Adrenal gland (tissue), 12 donors: Measurements from ENCODE around the gene KRTAP10-1. TPM values are rescaled to one million over a fixed set of nuclear protein-coding genes. Genes with fewer than 3 reads are reported as not detected.
"Not testable (repeated sequence)": the region's sequence is repeated elsewhere in the genome, so short reads cannot be mapped to it uniquely, and the experiment has no call there.

ENCODE experiments used
- DNase-seq, 7 donors: peaks; one replicate each; pipeline ENCODE4 v3.0.0-alpha.2; 2019 to 2020
- H3K27ac ChIP-seq, 5 donors: fragments of 200-600 bp; sonication (generic) in 4 of 5; 1 replicate in 3 of 5; 2 replicates in 2 of 5; pipeline versions ENCODE4 v1.5.1 to v1.8.0; 2016 to 2020; ENCODE audit warnings: mild to moderate bottlenecking in 1 of 5
- H3K27me3 ChIP-seq: fragments of 200-600 bp; 2 replicates; pipeline ENCODE4 v1.8.0; 2021
- H3K36me3 ChIP-seq, 2 donors: fragments of 200-600 bp; replicated peaks in 1 of 2; 1 replicate in 1 of 2; 2 replicates in 1 of 2; pipeline versions ENCODE4 v1.5.1 to v1.8.0; 2018 to 2022
- H3K4me1 ChIP-seq, 2 donors: fragments of 200-600 bp; replicated peaks in 1 of 2; 1 replicate in 1 of 2; 2 replicates in 1 of 2; pipeline versions ENCODE4 v1.5.1 to v1.8.0; 2018 to 2021
- H3K4me3 ChIP-seq, 4 donors: fragments of 200-600 bp; sonication (generic) in 3 of 4; one replicate each; pipeline ENCODE4 v1.5.1; 2016 to 2018
- H3K9me3 ChIP-seq, 3 donors: fragments of 200-600 bp; sonication (generic) in 1 of 3; replicated peaks in 1 of 3; 1 replicate in 2 of 3; 2 replicates in 1 of 3; pipeline versions ENCODE4 v1.5.1 to v1.8.0; 2016 to 2021
- CTCF ChIP-seq, 6 experiments: fragments of 450-650 bp in 4 of 6; fragments of 200-600 bp in 2 of 6; sonication (generic) in 1 of 6; IDR thresholded peaks; 1 replicate in 5 of 6; 2 replicates in 1 of 6; pipeline versions ENCODE4 v1.5.1 to v1.8.0; 2016 to 2021; ENCODE audit warnings: antibody characterized with exemption in 6 of 6, mild to moderate bottlenecking in 2 of 6, moderate library complexity in 1 of 6
- POLR2A ChIP-seq, 2 donors: fragments of 450-650 bp; IDR thresholded peaks; one replicate each; pipeline ENCODE4 v1.6.1; 2017; ENCODE audit warnings: antibody characterized with exemption in 2 of 2, mild to moderate bottlenecking in 2 of 2, moderate library complexity in 1 of 2
- WGBS, 4 donors: extraction: QIAGEN DNeasy Blood & Tissue Kit in 2 of 4; methylation state at CpG; one replicate each; pipeline versions ENCODE4 v1.1.5 to v1.1.7; 2013 to 2017; 5-methylcytosine and 5-hydroxymethylcytosine counted together
- intact Hi-C, 2 donors: fragments of 100-400 bp; cut with DNase I; formaldehyde crosslinking; loops; one replicate each; pipeline versions ENCODE4 v1.14.1 to v1.15.0; 2022 to 2023
- polyA plus RNA-seq, 3 donors: library from polyadenylated mRNA; stranded (reverse); fragments of 200-250 nt in 2 of 3; fragments of 350-450 nt in 1 of 3; fragmentation: Illumina TruSeq in 1 of 3; extraction: RNeasy Lipid Tissue Mini Kit (QIAGEN cat#74804) in 1 of 3; gene quantifications; one replicate each; pipeline ENCODE4 v1.2.3, GENCODE V29; 2013 to 2014
- total RNA-seq, 9 donors: library from RNA; depleted of rRNA in 4 of 9; stranded (reverse); fragments of >200 nt in 4 of 9; fragments of 120-200 nt in 1 of 9; fragmentation: NEBNext Ultra II Directional in 1 of 9; extraction: Animal tissue kit (Norgen Biotek cat#: 25700) in 1 of 9; gene quantifications; one replicate each; pipeline versions ENCODE4 v1.1.0 to v1.2.4, GENCODE V29; 2013 to 2023
- donor health status: healthy with polysubstance abuse.
- donor health status: Bipolar disorder and iron deficiency.
- donor health status: DM: yes; HTN: yes; CAD: no.
- donor health status: DM: no; HTN: no; CAD: no.
- donor health status: DM: no; HTN: no; CAD: no.
- donor health status: DM: yes; HTN: yes; CAD: no.

KRTAP10-1 gene
- total and polyA plus RNA-seq, 12 donors, result not detected

DNA sequence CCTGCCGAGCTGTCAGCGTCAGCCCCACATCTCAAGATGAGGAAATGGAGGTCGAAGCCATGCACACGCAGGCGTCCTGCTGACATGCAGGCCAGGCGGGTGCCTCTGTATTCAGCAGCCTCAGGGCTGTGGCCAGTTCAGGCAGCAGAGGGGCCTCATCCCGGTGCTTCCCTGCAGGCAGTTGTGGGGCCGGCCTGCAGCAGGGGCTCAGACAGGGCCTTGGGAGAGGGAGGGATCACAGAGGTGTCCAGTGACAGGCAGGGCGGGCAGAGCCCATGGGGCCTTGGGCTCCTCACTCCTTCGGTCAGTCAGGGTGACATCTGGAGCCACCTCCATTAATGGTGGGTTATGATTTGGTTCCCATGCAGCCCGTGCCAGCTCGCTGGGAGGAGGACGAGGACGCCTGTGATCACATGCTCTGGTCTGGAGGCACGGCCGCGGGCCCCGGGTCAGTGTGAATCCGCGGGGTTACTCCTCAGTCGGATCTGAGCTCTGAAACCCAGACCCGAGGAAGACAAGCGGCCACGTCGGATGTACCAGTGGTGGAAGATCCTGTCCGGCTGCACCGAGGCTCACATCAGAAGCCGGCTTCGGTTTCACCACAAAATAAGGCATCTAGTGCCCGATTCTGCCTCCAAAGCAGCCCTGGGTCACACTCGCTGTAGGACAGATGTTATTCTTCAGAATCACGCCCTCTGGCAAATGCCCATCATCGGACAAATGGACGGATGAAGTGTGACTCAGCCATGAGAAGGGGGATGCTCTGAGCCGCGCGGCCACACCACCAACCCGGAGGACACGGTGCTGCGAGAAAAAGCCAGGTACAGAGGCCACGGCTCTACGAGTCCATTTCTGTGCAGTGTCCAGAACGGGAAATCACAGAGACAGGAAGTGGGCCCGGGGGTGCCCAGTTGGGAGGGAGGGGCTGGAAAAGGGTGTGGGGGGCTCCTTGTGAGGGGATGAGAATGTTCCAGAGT lies 33.4 kb downstream of the KRTAP10-1 start:
- Histone ChIP-seq H3K4me3 (no peak overlapping the region), H3K4me1 (no peaks in the 10 kb centered on the region), H3K9me3 (no peaks in the 10 kb centered on the region), H3K27ac (no peak overlapping the region), H3K36me3 (no peaks in the 10 kb centered on the region), H3K27me3 (peaks cover 8% of the 10 kb centered on the region)
- intact Hi-C loops, result no loop called here
- TF ChIP-seq POLR2A (IDR thresholded peaks at IDR 0.05) (no peak), CTCF (IDR thresholded peaks at IDR 0.05) (no peak)
- WGBS, 4 donors, result 75 to 83% (median 79%) methylated on average over 25 to 44 of the region's 44 CpGs
- DNase-seq, result no peak

DNA sequence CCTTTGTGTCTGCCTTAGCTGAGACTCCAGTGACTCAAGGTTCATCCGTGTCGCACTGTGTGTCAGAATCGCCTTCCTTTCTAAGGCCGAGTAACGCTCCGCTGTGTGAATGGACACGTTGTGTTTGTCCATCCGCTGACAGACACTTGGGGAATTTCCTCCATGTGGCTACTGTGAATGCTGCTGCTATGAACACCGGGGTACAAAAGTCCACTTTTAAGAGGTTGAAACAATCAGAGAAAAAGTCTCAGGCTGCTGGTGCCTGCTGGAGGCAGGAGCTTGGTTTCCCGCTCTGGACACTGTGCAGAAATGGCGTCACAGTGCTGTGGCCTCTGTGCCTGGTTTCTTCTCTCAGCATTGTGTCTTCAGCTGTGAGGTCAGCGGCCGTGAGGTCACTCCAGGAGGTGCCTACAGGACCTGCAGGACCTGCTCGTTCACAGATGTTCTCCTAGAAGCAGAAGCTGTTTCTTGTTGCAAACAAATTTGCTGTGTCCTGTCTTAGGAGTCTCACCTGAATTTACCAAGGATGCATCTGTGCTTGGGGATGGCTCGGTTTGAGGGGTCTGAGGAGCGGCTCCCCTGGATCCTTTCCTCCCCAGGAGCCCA lies 34.2 kb downstream of the KRTAP10-1 start:
- Histone ChIP-seq H3K4me3 (no peak overlapping the region), H3K36me3 (no peaks in the 10 kb centered on the region), H3K27me3 (peaks cover 8% of the 10 kb centered on the region), H3K4me1 (no peaks in the 10 kb centered on the region), H3K9me3 (no peaks in the 10 kb centered on the region), H3K27ac (no peak overlapping the region)
- no peak for TF ChIP-seq CTCF (IDR thresholded peaks at IDR 0.05)
- TF ChIP-seq POLR2A (IDR thresholded peaks at IDR 0.05), result no peak
- no peak for DNase-seq
- intact Hi-C loops, result no loop called here
- 76 to 83% (median 77%) methylated on average over 10 to 16 of the region's 16 CpGs for WGBS, 4 donors

DNA sequence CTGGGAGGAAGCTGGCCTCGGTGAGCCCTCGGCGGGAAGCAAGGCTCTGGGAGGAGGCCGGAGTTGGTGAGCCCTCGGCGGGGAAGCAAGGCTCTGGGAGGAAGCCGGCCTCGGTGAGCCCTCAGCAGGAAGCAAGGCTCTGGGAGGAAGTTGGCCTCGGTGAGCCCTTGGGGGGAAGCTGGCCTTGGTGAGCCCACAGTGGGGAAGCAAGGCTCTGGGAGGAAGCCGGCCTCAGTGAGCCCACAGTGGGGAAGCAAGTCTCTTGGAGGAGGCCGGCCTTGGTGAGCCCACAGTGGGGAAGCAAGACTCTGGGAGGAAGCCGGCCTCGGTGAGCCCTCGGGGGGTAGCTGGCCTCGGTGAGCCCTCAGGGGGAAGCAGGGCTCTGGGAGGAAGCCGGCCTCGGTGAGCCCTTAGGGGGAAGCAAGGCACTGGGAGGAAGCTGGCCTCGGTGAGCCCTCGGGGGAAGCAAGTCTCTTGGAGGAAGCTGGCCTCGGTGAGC lies 36.0 kb downstream of the KRTAP10-1 start:
- H3K9me3 ChIP-seq, result no peaks in the 10 kb centered on the region
- H3K27ac ChIP-seq, result no peak overlapping the region
- H3K4me3 ChIP-seq, result no peak overlapping the region
- no peaks in the 10 kb centered on the region for H3K4me1 ChIP-seq
- no peak for TF ChIP-seq CTCF (IDR thresholded peaks at IDR 0.05)
- no peak for TF ChIP-seq POLR2A (IDR thresholded peaks at IDR 0.05)
- peak in 1 of 7 donors; percentile 4 for DNase-seq
- H3K27me3 ChIP-seq, result peaks cover 4% of the 10 kb centered on the region
- no peaks in the 10 kb centered on the region for H3K36me3 ChIP-seq
- intact Hi-C loops, result no loop called here
- WGBS, 4 donors, result 52 to 67% (median 59%) methylated on average over 13 to 20 of the region's 20 CpGs

- 47 to 65% (median 52%) methylated on average over 31 to 44 of the region's 44 CpGs for WGBS, 4 donors
- H3K27ac ChIP-seq, DNase-seq, H3K27me3 ChIP-seq, H3K4me3 ChIP-seq, H3K9me3 ChIP-seq, H3K36me3 ChIP-seq, intact Hi-C loops, H3K4me1 ChIP-seq: not testable (repeated sequence)
These were observed 36.7 kb downstream of the KRTAP10-1 start for GRCh38 chr21:44503006-44503889.
